Trophoblast cell (in vitro differentiated cells and primary cell): ENCODE measurements around the gene FCHO1.

Experiments
- DNase-seq, 2 donors: peaks; one replicate each; pipeline ENCODE4 v3.0.0-alpha.2; 2016
- H2AFZ ChIP-seq: 2 replicates; pipeline ENCODE4 v1.6.1; 2013; ENCODE audit warnings: low read length, moderate library complexity, mild to moderate bottlenecking; ENCODE audit not compliant: insufficient read depth, poor library complexity
- H2AK5ac ChIP-seq: 2 replicates; pipeline ENCODE4 v1.6.1; 2013; ENCODE audit warnings: mild to moderate bottlenecking, low read length
- H2BK120ac ChIP-seq: 2 replicates; pipeline ENCODE4 v1.6.1; 2013; ENCODE audit warnings: low read length, mild to moderate bottlenecking, moderate library complexity; ENCODE audit not compliant: insufficient read depth, poor library complexity
- H2BK12ac ChIP-seq: 2 replicates; pipeline ENCODE4 v1.6.1; 2013; ENCODE audit warnings: mild to moderate bottlenecking, low read length, moderate library complexity
- H2BK5ac ChIP-seq: 2 replicates; pipeline ENCODE4 v1.6.1; 2013; ENCODE audit warnings: low read length, low read depth, moderate library complexity, mild to moderate bottlenecking; ENCODE audit not compliant: poor library complexity
- H3K14ac ChIP-seq: 2 replicates; pipeline ENCODE4 v1.6.1; 2013; ENCODE audit warnings: mild to moderate bottlenecking, low read length
- H3K18ac ChIP-seq: 2 replicates; pipeline ENCODE4 v1.6.1; 2013; ENCODE audit warnings: mild to moderate bottlenecking, low read length
- H3K23ac ChIP-seq: 2 replicates; pipeline ENCODE4 v1.6.1; 2013; ENCODE audit warnings: low read length
- H3K27ac ChIP-seq: 2 replicates; pipeline ENCODE4 v1.5.1; 2013; ENCODE audit warnings: low read depth, mild to moderate bottlenecking, inconsistent platforms, low read length, moderate library complexity
- H3K27me3 ChIP-seq: 2 replicates; pipeline ENCODE4 v1.6.1; 2013; ENCODE audit warnings: inconsistent platforms, mild to moderate bottlenecking, low read length, moderate library complexity; ENCODE audit not compliant: insufficient read depth
- H3K36me3 ChIP-seq, 2 experiments: 1 replicate in 1 of 2; 2 replicates in 1 of 2; pipeline ENCODE4 v1.6.1; 2013; ENCODE audit warnings: low read length in 2 of 2, mild to moderate bottlenecking in 2 of 2, moderate library complexity in 1 of 2; ENCODE audit not compliant: insufficient read depth in 2 of 2, control insufficient read depth in 1 of 2
- H3K4ac ChIP-seq: 2 replicates; pipeline ENCODE4 v1.6.1; 2013; ENCODE audit warnings: low read depth, mild to moderate bottlenecking, low read length, moderate library complexity
- H3K4me1 ChIP-seq, 2 experiments: 1 replicate in 1 of 2; 2 replicates in 1 of 2; pipeline ENCODE4 v1.6.1; 2013; ENCODE audit warnings: low read length in 2 of 2, mild to moderate bottlenecking in 2 of 2, moderate library complexity in 1 of 2; ENCODE audit not compliant: insufficient read depth in 2 of 2, control insufficient read depth in 1 of 2
- H3K4me2 ChIP-seq: 2 replicates; pipeline ENCODE4 v1.6.1; 2013; ENCODE audit warnings: inconsistent platforms, mild to moderate bottlenecking, low read length, moderate library complexity
- H3K4me3 ChIP-seq: 2 replicates; pipeline ENCODE4 v1.5.1; 2013; ENCODE audit warnings: mild to moderate bottlenecking, low read depth, low read length, inconsistent platforms
- H3K79me1 ChIP-seq: one replicate; pipeline ENCODE4 v1.6.1; 2013; ENCODE audit warnings: low read length
- H3K79me2 ChIP-seq: 2 replicates; pipeline ENCODE4 v1.6.1; 2013; ENCODE audit warnings: low read length, mild to moderate bottlenecking; ENCODE audit not compliant: control insufficient read depth, insufficient read depth, poor library complexity
- H3K9ac ChIP-seq: 2 replicates; pipeline ENCODE4 v1.6.1; 2013; ENCODE audit warnings: mild to moderate bottlenecking, low read length
- H3K9me3 ChIP-seq: 2 replicates; pipeline ENCODE4 v1.6.1; 2013; ENCODE audit warnings: low read depth, mild to moderate bottlenecking, control low read depth, inconsistent platforms, low read length; ENCODE audit not compliant: insufficient read depth
- H4K12ac ChIP-seq: 2 replicates; pipeline ENCODE4 v1.6.1; 2013; ENCODE audit warnings: low read depth, mild to moderate bottlenecking, low read length, moderate library complexity
- H4K8ac ChIP-seq: 2 replicates; pipeline ENCODE4 v1.6.1; 2013; ENCODE audit warnings: low read depth, mild to moderate bottlenecking, low read length, moderate library complexity
- H4K91ac ChIP-seq: one replicate; pipeline ENCODE4 v1.6.1; 2013; ENCODE audit warnings: low read depth, mild to moderate bottlenecking, low read length, moderate library complexity
- WGBS: extraction: QIAGEN DNeasy Blood & Tissue Kit; methylation state at CpG from one replicate; pipeline ENCODE4 v1.1.7; 2013; ENCODE audit warnings: missing lambda C conversion rate; ENCODE audit not compliant: insufficient read length, insufficient coverage; ENCODE audit errors: extremely low coverage; 5-methylcytosine and 5-hydroxymethylcytosine counted together

The FCHO1 gene

GRCh38 chr19:17812099-17812498 is 60.8 kb downstream of the FCHO1 start:
- Histone ChIP-seq H3K27me3 (no peaks in the 10 kb centered on the region), H3K23ac (no peak overlapping the region), H4K12ac (no peak overlapping the region), H2BK12ac (no peak overlapping the region), H3K18ac (no peak overlapping the region), H3K4me3 (no peak overlapping the region), H3K9me3 (no peaks in the 10 kb centered on the region), H3K4me1 (no peaks in the 10 kb centered on the region), H3K79me2 (no peaks in the 10 kb centered on the region), H4K91ac (no peak overlapping the region), H3K4me2 (no peak overlapping the region), H2AFZ (no peak overlapping the region), H3K36me3 (no peaks in the 10 kb centered on the region), H3K27ac (no peak overlapping the region), H3K79me1 (no peaks in the 10 kb centered on the region), H3K14ac (no peak overlapping the region), H3K9ac (no peak overlapping the region), H2BK5ac (no peak overlapping the region), H2BK120ac (no peak overlapping the region), H2AK5ac (no peak overlapping the region), H4K8ac (no peak overlapping the region), H3K4ac (no peak overlapping the region)
- no peak for DNase-seq
- WGBS, result no CpG with 5 or more reads among the region's 5 CpGs

GRCh38 chr19:17817668-17818363 is 66.5 kb downstream of the FCHO1 start:
- Histone ChIP-seq H2BK5ac (no peak overlapping the region), H3K36me3 (no peaks in the 10 kb centered on the region), H3K79me2 (no peaks in the 10 kb centered on the region), H4K91ac (no peak overlapping the region), H2AFZ (no peak overlapping the region), H2BK120ac (no peak overlapping the region), H4K8ac (no peak overlapping the region), H3K27ac (no peak overlapping the region), H3K4me3 (no peak overlapping the region), H3K4me2 (no peak overlapping the region), H3K27me3 (no peaks in the 10 kb centered on the region), H3K79me1 (no peaks in the 10 kb centered on the region), H4K12ac (no peak overlapping the region), H2AK5ac (no peak overlapping the region), H3K9me3 (peaks cover 3% of the 10 kb centered on the region), H3K4ac (no peak overlapping the region), H2BK12ac (no peak overlapping the region), H3K14ac (no peak overlapping the region), H3K9ac (no peak overlapping the region), H3K4me1 (no peaks in the 10 kb centered on the region), H3K18ac (no peak overlapping the region), H3K23ac (no peak overlapping the region)
- WGBS, result no CpG with 5 or more reads among the region's 13 CpGs
- DNase-seq, result no peak

GRCh38 chr19:17821190-17821589 is 69.9 kb downstream of the FCHO1 start, which contains the start of gene INSL3:
INSL3 (minus strand) TSS chr19:17821519; CDS start chr19:17821506, 13 bp downstream.
- Histone ChIP-seq H2BK120ac (no peak within 1 kb of the TSS), H2AFZ (no peak within 1 kb of the TSS), H4K91ac (no peak within 1 kb of the TSS), H3K9me3 (peaks cover 3% of the 10 kb centered on the region), H2BK5ac (no peak within 1 kb of the TSS), H3K4me3 (no peak within 1 kb of the TSS), H3K79me2 (no peaks in the 10 kb centered on the region), H3K23ac (no peak within 1 kb of the TSS), H3K27me3 (no peaks in the 10 kb centered on the region), H3K79me1 (no peaks in the 10 kb centered on the region), H3K4me1 (no peaks in the 10 kb centered on the region), H3K18ac (no peak within 1 kb of the TSS), H3K9ac (no peak within 1 kb of the TSS), H3K27ac (no peak within 1 kb of the TSS), H3K4me2 (no peak within 1 kb of the TSS), H2AK5ac (no peak within 1 kb of the TSS), H4K12ac (no peak within 1 kb of the TSS), H4K8ac (no peak within 1 kb of the TSS), H3K14ac (no peak within 1 kb of the TSS), H3K4ac (no peak within 1 kb of the TSS), H2BK12ac (no peak within 1 kb of the TSS), H3K36me3 (no peaks in the 10 kb centered on the region)
- no CpG with 5 or more reads among the region's 34 CpGs for WGBS
- no peak for DNase-seq

- Histone ChIP-seq H4K8ac (no peak overlapping the region), H3K9me3 (peaks cover 1% of the 10 kb centered on the region)
- WGBS, result no CpG with 5 or more reads among the region's 8 CpGs
Observed at GRCh38 chr19:17824339-17824738, 73.1 kb downstream of the FCHO1 start.

More at GRCh38 chr19:17824339-17824738, 73.1 kb downstream of the FCHO1 start:
- no peaks in the 10 kb centered on the region for H3K79me2 ChIP-seq
- DNase-seq, result no peak
- H2AK5ac ChIP-seq, result no peak overlapping the region
- H3K79me1 ChIP-seq, result no peaks in the 10 kb centered on the region
- H3K9ac ChIP-seq, result no peak overlapping the region
- H3K4ac ChIP-seq, result no peak overlapping the region
- H4K12ac ChIP-seq, result no peak overlapping the region
- no peak overlapping the region for H4K91ac ChIP-seq
- H2BK120ac ChIP-seq, result no peak overlapping the region
- no peak overlapping the region for H3K18ac ChIP-seq
- no peak overlapping the region for H2BK5ac ChIP-seq
- no peaks in the 10 kb centered on the region for H3K36me3 ChIP-seq
- no peak overlapping the region for H3K14ac ChIP-seq
- no peak overlapping the region for H3K23ac ChIP-seq
- H3K27me3 ChIP-seq, result no peaks in the 10 kb centered on the region
- no peak overlapping the region for H2AFZ ChIP-seq
- H2BK12ac ChIP-seq, result no peak overlapping the region
- H3K4me2 ChIP-seq, result no peak overlapping the region
- H3K4me1 ChIP-seq, result no peaks in the 10 kb centered on the region
- no peak overlapping the region for H3K27ac ChIP-seq
- H3K4me3 ChIP-seq, result no peak overlapping the region
